Vagina (tissue), 2 donors: ENCODE data around the gene FAR1. TPM values are rescaled to one million over a fixed set of nuclear protein-coding genes. Genes with fewer than 3 reads are reported as not detected.
"Not testable (repeated sequence)": the region's sequence is repeated elsewhere in the genome, so short reads cannot be mapped to it uniquely, and the experiment has no call there.

ENCODE experiments used
- DNase-seq, 2 donors: peaks; one replicate each; pipeline ENCODE4 v3.0.0-alpha.2; 2017; ENCODE audit errors: extremely low spot score in 2 of 2
- H3K27ac ChIP-seq: fragments of 200-600 bp; sonication (generic); one replicate; pipeline ENCODE4 v1.5.1; 2019
- H3K27me3 ChIP-seq: fragments of 200-600 bp; sonication (generic); one replicate; pipeline ENCODE4 v1.5.1; 2019
- H3K36me3 ChIP-seq, 2 donors: fragments of 200-600 bp; sonication (generic); one replicate each; pipeline ENCODE4 v1.5.1; 2017 to 2019
- H3K4me1 ChIP-seq: fragments of 200-600 bp; sonication (generic); one replicate; pipeline ENCODE4 v1.5.1; 2019
- H3K4me3 ChIP-seq, 2 donors: fragments of 200-600 bp; sonication (generic); 1 replicate in 1 of 2; 2 replicates in 1 of 2; pipeline ENCODE4 v1.5.1; 2016 to 2019
- H3K9me3 ChIP-seq: fragments of 200-600 bp; sonication (generic); one replicate; pipeline ENCODE4 v1.5.1; 2019
- POLR2A ChIP-seq, 2 donors: fragments of 450-650 bp; IDR thresholded peaks; one replicate each; pipeline ENCODE4 v1.6.1; 2017; ENCODE audit warnings: antibody characterized with exemption in 2 of 2, mild to moderate bottlenecking in 2 of 2, moderate library complexity in 2 of 2
- POLR2AphosphoS5 ChIP-seq, 2 donors: sonication (generic); formaldehyde crosslinking; IDR thresholded peaks; one replicate each; pipeline ENCODE4 v1.9.0; 2017; ENCODE audit warnings: antibody characterized with exemption in 2 of 2, mild to moderate bottlenecking in 2 of 2, low read depth in 1 of 2; ENCODE audit not compliant: insufficient read depth in 1 of 2
- intact Hi-C: fragments of 100-400 bp; cut with DNase I; formaldehyde crosslinking; loops from one replicate; pipeline ENCODE4 v1.15.1; 2023
- total RNA-seq: library from RNA; depleted of rRNA; stranded (reverse); fragments of >200 nt; gene quantifications from one replicate; pipeline ENCODE4 v1.2.3, GENCODE V29; 2016
- TF ChIP-seq, protein P1 (sequence below), 3 experiments: fragments of 450-650 bp in 2 of 3; fragments of 200-600 bp in 1 of 3; sonication (generic) in 1 of 3; IDR thresholded peaks; one replicate each; pipeline ENCODE4 v1.5.1; 2017 to 2019; ENCODE audit warnings: antibody characterized with exemption in 3 of 3, mild to moderate bottlenecking in 2 of 3, moderate library complexity in 2 of 3

FAR1 gene, protein sequence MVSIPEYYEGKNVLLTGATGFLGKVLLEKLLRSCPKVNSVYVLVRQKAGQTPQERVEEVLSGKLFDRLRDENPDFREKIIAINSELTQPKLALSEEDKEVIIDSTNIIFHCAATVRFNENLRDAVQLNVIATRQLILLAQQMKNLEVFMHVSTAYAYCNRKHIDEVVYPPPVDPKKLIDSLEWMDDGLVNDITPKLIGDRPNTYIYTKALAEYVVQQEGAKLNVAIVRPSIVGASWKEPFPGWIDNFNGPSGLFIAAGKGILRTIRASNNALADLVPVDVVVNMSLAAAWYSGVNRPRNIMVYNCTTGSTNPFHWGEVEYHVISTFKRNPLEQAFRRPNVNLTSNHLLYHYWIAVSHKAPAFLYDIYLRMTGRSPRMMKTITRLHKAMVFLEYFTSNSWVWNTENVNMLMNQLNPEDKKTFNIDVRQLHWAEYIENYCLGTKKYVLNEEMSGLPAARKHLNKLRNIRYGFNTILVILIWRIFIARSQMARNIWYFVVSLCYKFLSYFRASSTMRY
- total RNA-seq: 77.6 TPM

DNA sequence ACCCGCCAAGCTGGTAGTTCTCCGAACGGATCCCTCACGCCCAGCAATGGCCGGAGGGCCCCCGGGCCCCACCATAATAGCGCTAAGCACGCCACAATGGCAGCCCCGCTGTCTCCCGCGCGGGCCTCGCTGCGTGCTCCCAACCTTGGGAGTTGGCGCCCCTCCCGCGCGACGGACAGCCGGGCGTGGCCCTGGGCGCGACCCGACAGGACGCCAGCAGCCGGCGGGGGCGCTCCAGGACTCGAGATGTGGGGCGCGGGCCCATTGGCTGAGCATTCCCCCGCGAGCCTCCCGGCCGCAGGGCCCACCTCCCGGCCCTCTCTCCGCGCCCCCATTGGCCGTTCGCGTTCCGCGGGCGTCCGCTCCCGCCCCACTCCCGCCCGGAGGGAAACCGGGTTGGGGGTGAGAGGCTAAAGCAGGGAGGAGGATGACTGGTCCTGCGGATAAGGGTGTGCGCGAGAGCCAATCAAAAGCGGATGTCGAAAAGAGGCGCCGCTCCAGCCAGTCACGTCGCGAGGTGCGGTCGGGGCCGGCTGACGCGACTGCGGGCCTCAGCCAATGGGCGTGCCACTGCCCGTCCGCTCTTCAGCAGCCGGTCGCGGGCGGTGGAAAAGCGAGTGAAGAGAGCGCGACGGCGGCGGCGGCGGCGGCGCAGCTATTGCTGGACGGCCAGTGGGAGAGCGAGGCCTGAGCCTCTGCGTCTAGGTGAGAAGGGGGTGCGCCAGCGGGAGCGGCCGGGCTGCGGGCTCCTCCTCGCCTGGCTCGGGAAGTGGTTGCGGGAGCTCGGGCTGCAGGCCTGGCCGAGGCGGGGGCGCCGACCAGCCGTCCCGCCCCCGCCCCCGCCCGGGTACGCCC, at the start of gene FAR1:
Gene FAR1 (plus strand): TSS at position 567 of the 855 bp plus-strand sequence. CDS start 26,098 bp downstream, outside the sequence.
- peak; percentile 98 to 100 for DNase-seq
- peak within 1 kb of the TSS; percentile 84 for H3K27ac ChIP-seq
- H3K4me3 ChIP-seq: peak within 1 kb of the TSS; percentile 86 to 93
- no peaks in the 10 kb centered on the region for H3K9me3 ChIP-seq
- TF ChIP-seq POLR2AphosphoS5 (IDR thresholded peaks at IDR 0.05; ENCODE audit: insufficient read depth in 1 of 2, low read depth in 1 of 2): peak; percentile 74 to 91
- TF ChIP-seq, protein P1, sequence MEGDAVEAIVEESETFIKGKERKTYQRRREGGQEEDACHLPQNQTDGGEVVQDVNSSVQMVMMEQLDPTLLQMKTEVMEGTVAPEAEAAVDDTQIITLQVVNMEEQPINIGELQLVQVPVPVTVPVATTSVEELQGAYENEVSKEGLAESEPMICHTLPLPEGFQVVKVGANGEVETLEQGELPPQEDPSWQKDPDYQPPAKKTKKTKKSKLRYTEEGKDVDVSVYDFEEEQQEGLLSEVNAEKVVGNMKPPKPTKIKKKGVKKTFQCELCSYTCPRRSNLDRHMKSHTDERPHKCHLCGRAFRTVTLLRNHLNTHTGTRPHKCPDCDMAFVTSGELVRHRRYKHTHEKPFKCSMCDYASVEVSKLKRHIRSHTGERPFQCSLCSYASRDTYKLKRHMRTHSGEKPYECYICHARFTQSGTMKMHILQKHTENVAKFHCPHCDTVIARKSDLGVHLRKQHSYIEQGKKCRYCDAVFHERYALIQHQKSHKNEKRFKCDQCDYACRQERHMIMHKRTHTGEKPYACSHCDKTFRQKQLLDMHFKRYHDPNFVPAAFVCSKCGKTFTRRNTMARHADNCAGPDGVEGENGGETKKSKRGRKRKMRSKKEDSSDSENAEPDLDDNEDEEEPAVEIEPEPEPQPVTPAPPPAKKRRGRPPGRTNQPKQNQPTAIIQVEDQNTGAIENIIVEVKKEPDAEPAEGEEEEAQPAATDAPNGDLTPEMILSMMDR (IDR thresholded peaks at IDR 0.05): peak in 1 of 3 experiments; percentile 43
- TF ChIP-seq POLR2A (IDR thresholded peaks at IDR 0.05): peak in 1 of 2 donors; percentile 81
- peaks cover 33% of the 10 kb centered on the region for H3K4me1 ChIP-seq
- H3K27me3 ChIP-seq: no peaks in the 10 kb centered on the region
- intact Hi-C loops: no loop called here
- no peaks in the 10 kb centered on the region for H3K36me3 ChIP-seq

DNA sequence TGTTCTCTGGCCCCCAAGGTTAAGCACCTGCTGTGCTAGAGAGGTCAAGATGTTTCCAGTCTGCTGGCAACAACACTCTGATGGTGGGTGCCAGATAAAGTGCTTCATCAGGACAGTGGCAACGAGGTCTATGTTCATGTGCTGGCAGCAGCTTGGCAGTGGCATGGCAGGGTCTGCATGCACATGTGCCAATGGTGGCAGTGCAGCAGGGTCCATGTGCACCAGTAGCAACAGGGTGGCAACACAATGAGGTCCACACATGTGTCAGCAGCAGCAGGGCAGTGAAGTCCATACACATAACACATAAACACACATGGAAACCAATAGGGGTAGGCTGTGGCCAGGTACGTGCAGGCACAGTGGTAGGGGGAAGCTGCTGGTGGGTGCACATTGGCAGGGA, 48.4 kb upstream of the FAR1 start:
- Histone ChIP-seq H3K4me1 (no peaks in the 10 kb centered on the region), H3K9me3 (no peaks in the 10 kb centered on the region), H3K27me3 (no peaks in the 10 kb centered on the region), H3K4me3 (no peak overlapping the region), H3K36me3 (no peaks in the 10 kb centered on the region), H3K27ac (no peak overlapping the region)
- TF ChIP-seq POLR2AphosphoS5 (IDR thresholded peaks at IDR 0.05; ENCODE audit: insufficient read depth in 1 of 2, low read depth in 1 of 2): no peak
- intact Hi-C loops: no loop called here
- no peak for DNase-seq

DNA sequence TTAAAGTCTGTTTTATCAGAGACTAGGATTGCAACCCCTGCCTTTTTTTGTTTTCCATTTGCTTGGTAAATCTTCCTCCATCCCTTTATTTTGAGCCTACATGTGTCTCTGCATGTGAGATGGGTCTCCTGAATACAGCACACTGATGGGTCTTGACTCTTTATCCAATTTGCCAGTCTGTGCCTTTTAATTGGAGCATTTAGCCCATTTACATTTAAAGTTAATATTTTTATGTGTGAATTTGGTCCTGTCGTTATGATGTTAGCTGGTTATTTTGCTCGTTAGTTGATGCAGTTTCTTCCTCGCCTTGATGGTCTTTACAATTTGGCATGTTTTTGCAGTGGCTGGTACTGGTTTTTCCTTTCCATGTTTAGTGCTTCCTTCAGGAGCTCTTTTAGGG, 41.6 kb upstream of the FAR1 start:
- H3K4me1 ChIP-seq, H3K9me3 ChIP-seq, DNase-seq, intact Hi-C loops, H3K4me3 ChIP-seq, H3K27ac ChIP-seq, H3K36me3 ChIP-seq, H3K27me3 ChIP-seq: not testable (repeated sequence)

DNA sequence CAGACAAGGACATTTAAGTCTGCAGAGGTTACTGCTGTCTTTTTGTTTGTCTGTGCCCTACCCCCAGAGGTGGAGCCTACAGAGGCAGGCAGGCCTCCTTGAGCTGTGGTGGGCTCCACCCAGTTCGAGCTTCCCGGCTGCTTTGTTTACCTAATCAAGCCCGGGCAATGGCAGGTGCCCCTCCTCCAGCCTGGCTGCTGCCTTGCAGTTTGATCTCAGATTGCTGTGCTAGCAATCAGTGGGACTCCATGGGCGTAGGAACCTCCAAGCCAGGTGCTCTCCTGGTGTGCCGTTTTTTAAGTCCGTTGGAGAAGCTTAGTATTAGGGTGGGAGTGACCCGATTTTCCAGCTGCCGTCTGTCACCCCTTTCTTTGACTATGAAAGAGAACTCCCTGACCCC, 39.8 kb upstream of the FAR1 start:
- H3K36me3 ChIP-seq, H3K27me3 ChIP-seq, H3K9me3 ChIP-seq, H3K27ac ChIP-seq, H3K4me1 ChIP-seq, H3K4me3 ChIP-seq, DNase-seq, intact Hi-C loops: not testable (repeated sequence)

DNA sequence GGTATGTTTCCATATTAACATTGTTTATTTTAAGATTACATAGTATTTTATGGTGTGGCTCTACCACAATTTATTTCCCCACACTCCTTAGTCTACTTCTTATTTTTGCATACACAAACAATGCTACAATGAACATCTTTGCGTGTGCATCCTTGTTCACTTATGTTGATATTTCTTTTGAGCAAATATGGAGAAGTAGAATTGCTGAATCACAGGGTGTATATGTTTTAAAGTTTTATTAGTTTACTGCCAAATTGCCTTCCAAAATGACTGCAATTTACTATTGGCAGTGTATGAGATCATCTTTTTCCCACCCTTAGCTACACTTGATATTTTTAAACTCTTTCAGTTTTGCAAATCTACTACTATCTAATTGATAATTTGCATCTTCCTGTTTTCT, 38.7 kb upstream of the FAR1 start:
- TF ChIP-seq, protein P1 (IDR thresholded peaks at IDR 0.05): no peak
- TF ChIP-seq POLR2AphosphoS5 (IDR thresholded peaks at IDR 0.05; ENCODE audit: insufficient read depth in 1 of 2, low read depth in 1 of 2) (no peak), POLR2A (IDR thresholded peaks at IDR 0.05) (no peak)
- H3K36me3 ChIP-seq: no peaks in the 10 kb centered on the region
- intact Hi-C loops: no loop called here
- H3K27ac ChIP-seq: no peak overlapping the region
- DNase-seq: no peak
- H3K4me3 ChIP-seq: no peak overlapping the region
- no peaks in the 10 kb centered on the region for H3K4me1 ChIP-seq
- no peaks in the 10 kb centered on the region for H3K9me3 ChIP-seq
- no peaks in the 10 kb centered on the region for H3K27me3 ChIP-seq

DNA sequence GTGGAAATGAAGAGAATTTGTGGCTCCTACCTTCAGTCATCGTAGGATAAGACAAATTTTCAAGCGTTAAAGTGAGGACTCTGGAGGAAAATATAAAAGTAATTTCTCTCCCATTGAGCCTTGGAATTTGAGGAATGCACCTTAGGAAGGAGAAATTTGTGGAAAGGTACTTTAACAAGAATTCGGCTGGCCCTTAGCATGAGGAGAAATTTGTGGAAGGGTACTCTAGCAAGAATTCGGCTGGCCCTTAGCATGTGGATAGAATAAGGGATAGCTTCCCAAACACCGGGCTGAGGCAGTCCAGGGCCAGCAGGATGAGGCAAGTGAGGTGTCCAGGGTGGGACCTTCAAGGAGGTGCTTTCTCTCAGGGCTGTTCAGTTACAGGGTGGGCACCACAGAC, 33.2 kb upstream of the FAR1 start:
- no peaks in the 10 kb centered on the region for H3K36me3 ChIP-seq
- H3K4me1 ChIP-seq: no peaks in the 10 kb centered on the region
- no peaks in the 10 kb centered on the region for H3K27me3 ChIP-seq
- no peak for TF ChIP-seq POLR2A (IDR thresholded peaks at IDR 0.05)
- TF ChIP-seq POLR2AphosphoS5 (IDR thresholded peaks at IDR 0.05; ENCODE audit: insufficient read depth in 1 of 2, low read depth in 1 of 2): no peak
- TF ChIP-seq, protein P1 (IDR thresholded peaks at IDR 0.05): no peak
- H3K27ac ChIP-seq: no peak overlapping the region
- H3K4me3 ChIP-seq: no peak overlapping the region
- DNase-seq: no peak
- H3K9me3 ChIP-seq: no peaks in the 10 kb centered on the region
- intact Hi-C loops: no loop called here
